ENCODE data around the gene NSMCE1.

GRCh38 chr16:27232901-27233625, 35.5 kb downstream of the NSMCE1 start:
- TF ChIP-seq CTCF (IDR thresholded peaks at IDR 0.05) (no peak), POLR2A (IDR thresholded peaks at IDR 0.05) (no peak)

Data from esophagus squamous epithelium (tissue), 4 donors.